Glomerular endothelial cell (primary cell): ENCODE data around the gene DYNC1H1. TPM values are rescaled to one million over a fixed set of nuclear protein-coding genes. Genes with fewer than 3 reads are reported as not detected.

Source experiments
- DNase-seq: peaks from one replicate; pipeline ENCODE4 v3.0.0-alpha.2; 2011; ENCODE audit warnings: low read depth, low spot score; ENCODE audit errors: extremely low read depth
- total RNA-seq: library from RNA; depleted of rRNA; stranded (reverse); fragments of >200 nt; gene quantifications from 2 replicates; pipeline ENCODE4 v1.2.3, GENCODE V29; 2015

The DYNC1H1 gene
- total RNA-seq, 1 donor from 2014 or later, result 995 TPM

GRCh38 chr14:101986953-101987352 is 22.6 kb downstream of the DYNC1H1 start:
- no peak for DNase-seq

DNA sequence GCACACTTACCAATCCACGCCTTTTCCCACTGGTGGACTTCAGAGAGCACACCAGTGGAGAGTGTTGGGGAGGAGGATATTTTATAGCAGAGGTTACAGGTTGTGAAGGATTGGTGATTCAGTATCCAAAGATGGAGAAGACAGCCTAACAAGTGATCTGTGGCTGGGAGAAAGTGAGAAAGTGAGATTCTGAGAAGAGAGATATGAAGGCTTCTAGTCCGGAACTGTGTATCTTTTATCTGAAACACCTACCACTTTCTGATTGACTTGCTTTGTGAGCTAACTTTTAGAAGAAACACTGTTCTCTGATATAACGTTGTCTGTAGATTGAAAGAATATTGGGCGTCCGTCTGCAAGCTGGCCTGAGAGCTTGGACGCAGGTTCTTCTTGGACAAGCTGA is 24.0 kb downstream of the DYNC1H1 start:
- DNase-seq, result no peak

DNA sequence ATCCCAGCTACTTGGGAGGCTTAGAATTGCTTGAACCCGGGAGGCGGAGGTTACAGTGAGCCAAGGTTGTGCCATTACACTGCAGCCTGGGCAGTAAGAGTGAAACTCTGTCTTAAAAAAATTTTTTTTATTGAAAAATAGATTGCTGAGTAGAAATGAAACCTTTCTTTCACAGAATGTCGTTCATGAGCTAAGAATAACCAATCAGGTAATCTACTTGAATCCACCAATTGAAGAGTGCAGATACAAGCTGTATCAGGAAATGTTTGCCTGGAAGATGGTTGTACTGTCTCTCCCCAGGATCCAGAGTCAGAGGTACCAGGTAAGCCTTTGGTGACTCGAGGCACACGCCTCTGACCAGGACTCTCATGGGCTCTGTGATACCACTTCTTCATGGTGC is 27.0 kb downstream of the DYNC1H1 start:
- no peak for DNase-seq

- DNase-seq, result no peak
Measured at GRCh38 chr14:101992708-101993107, 28.3 kb downstream of the DYNC1H1 start.

- DNase-seq, result no peak
Measured at GRCh38 chr14:101997429-101998336, 33.3 kb downstream of the DYNC1H1 start.

DNA sequence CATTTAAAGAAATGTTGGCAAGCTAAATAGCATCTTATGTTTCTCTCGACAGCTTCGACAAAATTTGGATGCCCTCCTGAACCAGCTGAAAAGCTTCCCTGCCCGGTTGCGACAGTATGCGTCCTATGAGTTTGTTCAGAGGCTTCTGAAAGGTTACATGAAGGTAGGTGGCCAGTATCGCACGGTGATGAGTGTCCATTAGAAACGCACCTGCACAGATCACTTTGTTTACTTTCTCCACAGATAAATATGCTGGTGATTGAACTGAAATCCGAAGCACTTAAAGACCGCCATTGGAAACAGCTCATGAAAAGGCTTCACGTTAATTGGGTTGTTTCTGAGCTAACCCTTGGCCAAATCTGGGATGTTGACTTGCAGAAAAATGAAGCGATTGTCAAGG is 36.5 kb downstream of the DYNC1H1 start:
- no peak for DNase-seq

DNA sequence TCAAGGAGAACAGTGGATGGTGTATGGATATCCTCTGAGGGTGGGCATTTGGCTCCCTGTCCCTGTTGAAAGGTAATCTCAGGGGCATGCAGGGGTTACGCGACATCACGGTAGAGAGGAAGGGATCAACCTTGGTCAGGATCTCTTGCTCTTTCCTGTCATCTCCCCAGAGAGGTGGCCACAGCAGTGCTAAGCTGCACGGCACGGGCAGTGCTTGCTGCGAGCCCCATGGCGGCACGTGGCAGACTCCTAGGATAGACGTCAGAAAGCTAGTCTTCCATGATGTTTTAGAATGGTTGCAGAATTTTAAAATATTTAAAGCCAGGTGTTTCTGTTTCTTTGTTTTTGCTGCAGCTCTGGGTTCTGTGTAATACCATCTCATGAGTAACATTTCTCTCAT is 41.0 kb downstream of the DYNC1H1 start:
- DNase-seq, result no peak

DNA sequence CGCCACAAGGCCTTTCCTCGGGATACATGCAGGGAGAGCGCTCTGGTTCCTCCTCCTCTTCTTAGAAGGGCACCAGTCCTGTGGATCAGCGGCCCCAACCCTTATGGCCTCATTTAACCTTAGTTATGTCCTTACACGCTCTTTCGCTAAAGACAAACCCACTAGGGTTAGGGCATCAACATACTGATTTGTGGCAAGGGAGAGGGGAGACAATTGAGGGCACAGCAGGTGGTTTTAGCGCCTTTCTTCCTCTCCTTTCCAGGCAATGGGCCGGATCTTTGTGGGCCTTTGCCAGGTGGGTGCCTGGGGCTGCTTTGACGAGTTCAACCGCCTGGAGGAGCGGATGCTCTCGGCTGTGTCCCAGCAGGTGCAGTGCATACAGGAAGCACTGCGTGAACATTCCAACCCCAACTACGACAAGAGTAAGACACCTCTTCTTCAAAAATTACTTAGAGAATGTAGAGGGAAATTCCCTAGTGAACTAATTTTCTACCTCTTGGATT is 43.6 kb downstream of the DYNC1H1 start:
- no peak for DNase-seq

GRCh38 chr14:102008891-102009290 is 44.5 kb downstream of the DYNC1H1 start:
- DNase-seq, result no peak

- DNase-seq, result no peak
Measured at GRCh38 chr14:102011631-102012030, 47.3 kb downstream of the DYNC1H1 start.

- DNase-seq, result no peak
Measured at GRCh38 chr14:102012336-102012735, 48.0 kb downstream of the DYNC1H1 start.

DNA sequence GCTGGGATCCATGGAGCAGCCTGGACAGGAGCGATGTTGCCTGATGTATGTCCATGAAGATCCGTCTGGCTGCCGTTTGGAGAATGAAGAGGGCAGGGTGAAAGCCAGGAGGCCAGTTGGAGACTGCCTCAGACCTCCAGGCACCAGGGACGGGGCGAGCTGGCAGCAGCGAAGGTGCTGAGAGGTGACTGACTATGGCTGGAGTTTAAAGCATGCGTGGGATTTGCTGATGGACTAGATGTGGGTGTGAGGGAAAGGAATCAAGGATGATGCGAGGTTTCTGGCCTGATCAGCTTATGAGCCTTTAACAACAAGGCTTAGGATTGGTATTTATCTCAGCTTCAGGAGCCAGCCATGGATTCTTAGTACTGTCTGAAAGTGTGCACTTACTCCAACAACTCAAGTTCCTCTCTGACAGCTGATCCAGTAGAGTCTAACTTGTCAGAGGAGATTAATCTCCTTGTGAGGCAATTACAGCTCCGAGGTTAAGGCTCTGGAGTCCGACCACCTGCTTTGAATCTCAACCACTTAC is 49.4 kb downstream of the DYNC1H1 start:
- DNase-seq, result no peak

GRCh38 chr14:102015045-102015685 is 50.8 kb downstream of the DYNC1H1 start:
- DNase-seq, result no peak

GRCh38 chr14:102015771-102016170 is 51.4 kb downstream of the DYNC1H1 start:
- DNase-seq, result no peak

- DNase-seq, result no peak
Measured at GRCh38 chr14:102016420-102017090, 52.2 kb downstream of the DYNC1H1 start.

DNA sequence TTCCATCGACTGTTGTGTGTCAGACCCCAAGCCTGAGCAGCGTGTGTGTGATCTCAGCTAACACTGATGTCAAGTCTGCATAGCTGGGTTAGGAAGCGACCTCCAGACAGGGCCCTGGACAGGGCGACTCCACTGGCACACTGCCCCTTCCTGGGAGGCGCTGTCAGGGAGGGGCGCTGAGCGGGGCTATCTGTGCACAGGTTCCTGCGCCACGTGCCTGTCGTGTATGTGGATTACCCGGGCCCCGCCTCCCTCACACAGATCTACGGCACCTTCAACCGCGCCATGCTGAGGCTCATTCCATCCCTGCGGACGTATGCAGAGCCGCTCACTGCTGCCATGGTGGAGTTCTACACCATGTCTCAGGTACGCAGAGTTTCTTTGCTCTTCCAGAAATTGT is 53.9 kb downstream of the DYNC1H1 start:
- no peak for DNase-seq

GRCh38 chr14:102019006-102019540 is 54.7 kb downstream of the DYNC1H1 start:
- no peak for DNase-seq

- DNase-seq, result no peak
Measured at GRCh38 chr14:102020058-102020971, 55.9 kb downstream of the DYNC1H1 start.

DNA sequence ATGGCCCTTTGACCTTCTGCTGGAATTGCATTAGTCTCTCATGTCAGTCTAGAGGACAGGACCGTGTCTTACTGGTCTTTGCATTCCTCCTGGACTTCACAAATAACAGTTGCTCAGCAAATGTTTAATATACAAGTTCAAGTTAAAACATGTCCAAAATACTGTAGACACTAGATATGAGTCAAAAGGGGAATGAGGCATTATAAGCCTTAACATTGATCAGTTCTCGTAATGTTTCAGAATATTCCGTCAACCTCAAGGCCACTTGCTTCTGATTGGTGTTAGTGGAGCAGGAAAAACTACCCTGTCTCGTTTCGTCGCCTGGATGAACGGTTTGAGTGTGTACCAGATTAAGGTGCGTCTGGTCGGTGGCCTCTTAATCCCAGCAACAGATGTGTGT is 62.6 kb downstream of the DYNC1H1 start:
- DNase-seq, result no peak

DNA sequence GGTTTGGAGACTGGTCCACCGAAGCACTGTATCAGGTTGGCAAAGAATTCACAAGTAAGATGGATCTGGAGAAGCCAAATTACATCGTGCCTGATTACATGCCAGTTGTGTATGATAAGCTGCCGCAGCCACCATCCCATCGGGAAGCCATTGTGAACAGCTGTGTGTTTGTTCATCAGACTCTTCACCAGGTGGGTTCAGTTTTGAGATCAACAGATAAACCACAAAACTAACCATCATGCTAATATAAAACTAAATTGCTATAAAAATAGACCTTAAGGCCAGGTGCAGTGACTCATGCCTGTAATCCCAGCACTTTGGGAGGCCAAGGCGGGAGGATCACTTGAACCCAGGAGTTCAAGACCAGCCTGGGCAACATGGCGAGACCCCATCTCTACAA is 63.6 kb downstream of the DYNC1H1 start:
- DNase-seq, result no peak
